Colon (tissue), 2 donors: Measurements from ENCODE around the gene FNDC3B.

Experiments used
- FAIRE-seq: peaks from 2 replicates; lab custom pipeline; 2012; peaks lifted over from hg19 to GRCh38; lab: Jason Lieb, UNC
- donor health status: control.
- donor health status: control.

The FNDC3B gene

DNA sequence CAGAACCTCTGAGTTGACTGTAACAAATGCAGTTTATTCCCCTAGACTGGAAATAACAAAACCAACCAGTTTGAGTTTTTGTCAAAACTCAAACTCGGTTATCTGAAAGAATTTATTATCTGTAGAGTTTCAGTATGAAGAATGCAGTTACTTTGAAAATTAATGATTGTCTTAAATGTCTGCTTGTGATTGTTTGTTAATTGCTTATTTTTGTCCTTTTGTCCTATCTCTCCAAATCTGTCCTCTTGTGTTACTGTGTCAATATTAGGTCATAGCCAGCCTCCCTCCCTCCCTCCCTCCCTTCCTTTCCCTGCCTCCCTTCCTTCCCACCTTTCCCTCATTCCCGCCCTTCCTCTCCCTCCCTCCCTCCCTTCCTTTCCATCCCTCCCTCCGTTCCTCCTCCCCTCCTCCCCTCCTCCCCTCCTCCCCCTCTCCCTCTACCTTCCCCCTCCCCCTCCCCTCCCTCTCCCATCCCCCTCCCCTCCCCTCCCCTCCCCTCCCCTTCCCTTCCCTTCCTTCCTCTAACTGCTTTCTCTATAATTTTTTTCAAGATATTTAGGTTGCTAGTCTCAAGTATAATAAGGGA lies 153.5 kb downstream of the FNDC3B start:
- FAIRE-seq = no peak

DNA sequence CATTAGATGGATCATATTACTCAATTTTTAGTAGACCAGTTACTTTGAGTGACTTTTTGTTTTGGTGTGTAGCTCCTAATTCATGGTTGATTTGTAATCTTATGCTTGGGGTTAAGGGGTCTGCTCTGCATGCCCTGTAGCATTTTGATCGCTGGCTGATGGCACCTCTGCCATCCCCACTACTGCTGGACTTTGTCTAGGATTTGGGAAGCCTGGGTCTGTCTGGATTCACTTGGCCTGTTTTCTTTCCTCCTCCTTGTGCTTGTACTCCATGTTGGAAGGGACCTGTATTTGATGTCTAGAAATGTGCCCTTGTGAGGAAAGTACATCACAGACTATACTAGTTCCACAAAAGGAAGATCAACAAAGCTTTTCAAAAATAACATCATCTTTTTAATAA lies 154.1 kb downstream of the FNDC3B start:
- no peak for FAIRE-seq

DNA sequence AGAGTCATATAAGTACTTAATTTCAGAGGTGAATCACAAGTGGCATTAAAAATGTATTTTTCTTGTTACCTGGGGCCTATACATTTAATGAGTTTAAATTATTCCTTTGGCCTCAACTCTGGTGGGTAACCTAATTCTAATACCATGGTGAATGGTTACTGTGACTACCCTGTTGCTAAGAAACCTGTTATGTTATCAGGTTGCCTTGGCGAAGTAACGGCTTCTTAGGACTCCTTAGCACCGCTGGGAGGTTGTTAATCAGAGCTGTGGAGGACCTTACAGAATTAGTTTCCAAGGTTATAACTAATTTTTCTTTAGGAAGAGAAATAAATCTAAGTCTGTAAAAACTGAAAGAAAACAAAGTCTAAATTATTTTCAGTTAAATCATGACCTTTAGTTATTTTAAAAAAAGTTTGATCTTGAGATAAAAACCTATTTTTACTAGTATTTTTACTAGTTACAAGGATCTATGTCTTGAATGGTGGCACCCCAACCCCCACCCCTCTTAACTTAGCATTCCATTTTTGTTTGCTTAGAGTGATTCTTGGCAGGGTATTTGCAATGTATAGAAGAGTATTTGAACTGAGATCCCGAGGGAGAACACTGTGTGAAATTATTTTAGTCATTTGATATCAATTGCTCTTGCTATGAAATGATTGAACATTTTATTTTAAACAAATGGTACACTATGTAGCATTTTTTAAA lies 155.5 kb downstream of the FNDC3B start:
- no peak for FAIRE-seq

DNA sequence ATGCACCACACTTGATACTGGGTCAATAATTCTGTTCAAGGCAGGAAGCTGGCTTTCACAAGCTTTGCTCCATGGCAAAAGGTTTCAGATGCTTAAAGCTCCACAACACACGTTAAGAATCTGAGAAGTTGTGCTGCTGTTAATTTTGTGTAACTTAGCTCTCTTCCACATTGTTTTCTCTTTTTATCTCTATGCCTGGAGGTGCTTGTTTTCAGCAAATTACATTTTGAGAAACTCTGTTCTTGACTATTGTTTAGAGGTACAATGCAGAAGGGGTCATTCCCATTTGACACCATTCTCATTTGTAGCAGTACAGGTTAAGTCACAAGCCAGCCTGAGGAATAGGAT lies 156.0 kb downstream of the FNDC3B start:
- FAIRE-seq = no peak

DNA sequence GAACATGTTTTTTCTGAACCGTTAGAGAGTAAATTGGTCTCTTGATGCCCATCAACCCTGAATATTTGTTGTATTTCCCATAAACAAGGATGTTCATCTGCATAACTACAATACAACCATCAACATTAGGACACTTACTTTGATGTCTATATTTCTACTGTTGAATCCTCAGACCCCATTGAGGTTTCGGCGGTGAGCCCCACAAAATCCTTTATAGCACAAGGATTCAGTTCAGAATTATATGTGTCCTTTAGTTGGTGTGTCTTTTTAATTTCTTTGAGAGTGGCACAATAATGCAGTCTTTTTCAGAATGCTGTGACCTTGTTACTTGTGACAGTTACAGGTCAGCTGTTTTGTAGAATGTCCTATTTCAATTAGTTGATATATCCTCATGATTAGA lies 158.0 kb downstream of the FNDC3B start:
- no peak for FAIRE-seq

DNA sequence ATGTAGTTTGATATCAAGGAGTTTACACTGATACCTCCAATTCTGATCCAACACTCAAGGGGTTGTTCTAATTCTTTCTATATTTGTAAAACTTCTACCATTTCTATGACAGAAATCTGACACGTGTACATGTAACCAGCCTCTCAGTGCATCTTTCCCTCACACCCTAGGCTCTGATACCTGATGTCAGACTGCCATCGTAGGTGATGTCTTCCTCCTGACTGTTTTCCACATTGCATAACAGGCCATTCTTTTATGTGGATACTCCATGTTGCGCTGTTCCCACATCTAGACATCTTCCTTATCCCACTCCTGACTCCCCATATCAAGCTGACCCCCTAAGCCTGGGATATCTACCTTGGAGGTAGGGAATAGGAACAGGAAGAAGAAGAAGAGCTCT lies 159.1 kb downstream of the FNDC3B start:
- FAIRE-seq = no peak

DNA sequence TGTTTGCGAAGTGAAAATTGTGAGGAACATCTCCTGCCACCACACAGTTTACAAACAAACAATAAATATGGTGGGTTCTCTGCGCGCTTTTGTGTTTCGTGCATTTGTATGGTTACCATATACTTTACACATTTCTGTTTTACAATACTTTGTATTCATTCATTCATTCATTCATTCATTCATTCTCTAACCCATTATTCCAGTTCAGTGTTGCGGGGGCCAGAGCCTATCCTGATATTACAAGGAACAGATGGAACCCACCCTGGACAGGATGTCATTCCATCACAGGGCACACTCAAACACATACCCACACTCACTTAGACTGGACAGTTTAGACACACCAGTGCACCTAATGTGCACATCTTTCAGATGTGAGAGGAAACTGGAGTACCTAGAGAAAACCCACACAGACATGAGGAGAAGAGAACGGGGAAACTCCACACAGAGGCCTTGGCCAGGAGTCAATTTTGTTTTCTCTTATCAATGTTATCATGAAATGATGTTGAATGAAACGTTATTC lies 160.5 kb downstream of the FNDC3B start:
- FAIRE-seq = no peak

DNA sequence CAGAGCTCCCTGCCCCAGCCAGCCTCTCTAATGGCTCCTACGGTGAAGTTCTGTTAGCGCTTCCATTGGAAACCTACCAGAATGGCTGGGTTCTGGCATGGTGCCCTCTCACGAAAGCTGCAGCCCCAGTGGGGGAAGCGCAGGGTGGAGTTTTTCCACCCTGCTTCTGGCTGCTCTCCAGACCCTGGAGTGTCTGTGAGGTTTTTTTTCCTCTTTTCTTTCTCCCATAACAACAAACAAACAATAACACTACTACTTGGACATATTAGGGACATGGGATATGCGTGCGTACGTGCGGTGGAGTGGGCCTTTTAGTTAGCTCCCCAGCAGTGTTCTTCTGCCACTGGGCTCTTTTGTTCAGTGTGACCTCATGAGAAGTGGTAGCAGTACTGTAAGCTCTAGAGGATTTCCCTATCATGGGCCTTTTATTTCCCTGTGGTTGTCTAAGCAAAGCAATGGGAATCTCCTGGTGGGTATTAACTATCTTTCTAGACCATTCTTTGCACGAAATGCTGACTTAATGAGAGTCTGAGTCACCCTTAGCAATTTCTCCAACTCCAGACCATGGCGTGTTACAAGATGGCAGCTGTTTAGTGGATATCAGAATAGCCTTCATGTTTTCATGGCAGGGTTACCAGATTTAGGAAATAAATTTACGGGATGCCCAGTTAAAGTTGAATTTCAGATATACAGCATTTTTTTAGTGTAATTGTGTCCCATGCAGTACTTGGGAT lies 161.9 kb downstream of the FNDC3B start:
- FAIRE-seq = no peak

DNA sequence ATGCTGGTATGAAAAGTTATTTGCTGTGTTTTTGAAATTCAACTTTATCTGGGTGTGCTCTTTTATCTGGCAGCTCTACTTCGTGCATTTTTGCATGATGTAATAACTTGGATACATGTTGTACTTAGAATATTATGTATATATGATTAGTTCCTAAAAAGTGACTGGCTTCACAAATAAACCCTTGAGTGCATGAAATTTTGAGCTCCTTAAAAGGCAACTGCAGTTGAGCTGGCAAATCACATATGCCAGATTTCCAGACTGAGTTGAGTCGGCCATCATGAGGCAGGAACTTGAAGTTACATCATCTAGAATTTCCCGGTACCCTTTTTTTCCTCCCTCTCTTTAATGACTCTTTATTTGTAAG lies 162.5 kb downstream of the FNDC3B start:
- FAIRE-seq = no peak

DNA sequence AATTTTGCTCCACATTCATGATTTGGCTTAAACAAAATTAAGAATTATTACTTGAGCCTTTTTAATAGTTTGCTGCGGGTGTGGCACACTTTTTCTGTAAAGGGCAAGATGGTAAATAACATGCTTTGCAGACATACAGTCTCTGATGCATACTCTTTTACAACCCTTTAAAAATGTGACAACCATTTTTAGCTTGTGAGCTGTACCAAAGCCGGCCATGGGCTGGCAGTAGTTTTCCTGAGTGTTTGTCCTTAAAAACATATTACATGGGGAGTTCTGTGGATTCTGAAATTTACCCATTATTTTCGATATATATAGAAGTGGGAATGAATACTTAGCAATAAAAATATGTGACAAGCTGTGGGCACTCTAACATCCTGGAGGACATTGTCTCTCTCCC lies 163.4 kb downstream of the FNDC3B start:
- FAIRE-seq = no peak

DNA sequence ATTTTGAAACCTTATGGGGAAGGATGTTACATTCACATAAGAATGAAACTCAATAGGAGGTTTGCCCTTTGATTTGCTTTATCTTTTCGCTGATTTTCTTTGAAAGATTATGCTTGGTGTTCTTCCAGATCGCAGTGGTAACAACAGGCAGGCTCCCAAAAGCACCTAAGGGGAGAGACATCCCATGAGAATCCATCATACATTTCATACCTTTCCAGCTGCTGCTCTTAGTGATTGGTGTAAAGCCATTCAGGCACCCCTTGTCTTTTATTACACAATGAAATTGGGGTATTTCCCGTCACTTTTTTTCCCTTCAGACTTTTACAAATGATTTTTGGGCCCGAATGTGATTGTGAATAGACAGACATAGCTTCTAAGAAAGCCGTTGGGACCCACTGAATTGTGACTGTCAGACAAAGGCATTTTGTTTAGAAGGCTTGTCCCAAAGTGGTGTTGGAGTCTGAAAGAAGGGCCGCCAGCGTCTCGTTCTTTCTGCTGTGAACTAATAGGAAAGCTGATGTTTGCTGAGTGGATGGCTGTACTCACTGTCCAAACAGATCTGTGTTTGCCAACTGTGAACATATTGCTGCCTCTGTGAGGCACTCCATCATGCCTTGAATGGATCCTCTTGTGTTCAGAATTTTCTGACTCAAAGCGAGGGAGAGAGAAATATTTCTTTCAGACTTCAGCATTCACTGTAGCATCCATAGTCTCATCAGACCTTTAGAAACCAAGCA lies 164.3 kb downstream of the FNDC3B start:
- FAIRE-seq = no peak

DNA sequence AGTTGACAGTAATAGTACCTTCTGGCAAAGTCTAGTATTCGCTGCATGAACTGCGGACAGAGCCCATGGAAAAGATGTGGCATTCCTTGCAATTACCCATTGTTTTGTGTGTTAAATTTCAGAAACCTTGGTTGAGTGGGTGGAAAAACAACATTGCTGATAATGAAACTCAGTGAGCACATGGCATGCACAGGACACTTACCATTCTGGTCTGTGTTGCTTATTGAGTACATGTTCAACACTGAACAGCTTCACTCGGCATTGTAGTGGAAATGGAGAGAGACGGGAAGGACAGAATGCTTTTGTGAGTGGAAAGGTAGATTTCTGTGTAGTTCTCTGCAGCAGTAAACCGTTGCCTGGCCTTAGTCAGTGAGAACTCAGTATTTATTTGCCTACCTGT lies 165.3 kb downstream of the FNDC3B start:
- no peak for FAIRE-seq

DNA sequence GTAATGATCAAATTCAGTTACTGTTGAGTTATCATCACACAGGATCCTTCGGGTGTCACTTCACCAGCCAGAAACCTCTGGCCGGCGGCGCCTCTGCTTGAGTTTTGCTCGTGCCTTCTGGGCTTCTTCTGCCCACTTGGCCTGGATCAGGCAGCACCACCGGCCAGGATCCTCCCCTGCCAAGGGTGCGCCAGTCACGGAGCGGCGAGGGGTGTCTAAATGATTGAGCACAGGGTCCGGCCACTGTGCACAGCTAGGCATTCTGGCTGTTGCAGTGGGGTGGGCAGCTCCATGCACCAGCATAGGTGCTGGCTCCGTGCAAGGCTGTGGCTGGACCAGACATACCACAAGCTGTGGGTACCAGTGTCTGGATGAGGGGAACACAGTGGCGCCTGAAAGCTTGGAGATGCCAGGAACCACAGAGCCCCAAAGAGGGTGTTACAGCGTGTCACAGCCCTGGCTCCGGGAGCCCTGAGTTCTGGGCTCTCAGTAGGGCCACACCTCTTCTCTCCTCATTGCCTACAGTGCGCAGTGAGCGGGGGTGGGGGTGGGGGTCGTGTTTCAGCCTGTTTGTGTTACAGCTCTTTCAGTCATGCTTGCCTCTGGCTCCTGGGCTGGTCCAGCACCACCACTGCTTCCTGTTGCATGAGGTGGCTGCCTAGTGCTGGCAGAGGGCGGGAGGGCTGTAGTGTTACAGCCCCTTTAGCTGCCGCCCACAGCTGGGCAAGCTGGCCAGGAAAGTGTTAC lies 169.4 kb downstream of the FNDC3B start:
- no peak for FAIRE-seq

DNA sequence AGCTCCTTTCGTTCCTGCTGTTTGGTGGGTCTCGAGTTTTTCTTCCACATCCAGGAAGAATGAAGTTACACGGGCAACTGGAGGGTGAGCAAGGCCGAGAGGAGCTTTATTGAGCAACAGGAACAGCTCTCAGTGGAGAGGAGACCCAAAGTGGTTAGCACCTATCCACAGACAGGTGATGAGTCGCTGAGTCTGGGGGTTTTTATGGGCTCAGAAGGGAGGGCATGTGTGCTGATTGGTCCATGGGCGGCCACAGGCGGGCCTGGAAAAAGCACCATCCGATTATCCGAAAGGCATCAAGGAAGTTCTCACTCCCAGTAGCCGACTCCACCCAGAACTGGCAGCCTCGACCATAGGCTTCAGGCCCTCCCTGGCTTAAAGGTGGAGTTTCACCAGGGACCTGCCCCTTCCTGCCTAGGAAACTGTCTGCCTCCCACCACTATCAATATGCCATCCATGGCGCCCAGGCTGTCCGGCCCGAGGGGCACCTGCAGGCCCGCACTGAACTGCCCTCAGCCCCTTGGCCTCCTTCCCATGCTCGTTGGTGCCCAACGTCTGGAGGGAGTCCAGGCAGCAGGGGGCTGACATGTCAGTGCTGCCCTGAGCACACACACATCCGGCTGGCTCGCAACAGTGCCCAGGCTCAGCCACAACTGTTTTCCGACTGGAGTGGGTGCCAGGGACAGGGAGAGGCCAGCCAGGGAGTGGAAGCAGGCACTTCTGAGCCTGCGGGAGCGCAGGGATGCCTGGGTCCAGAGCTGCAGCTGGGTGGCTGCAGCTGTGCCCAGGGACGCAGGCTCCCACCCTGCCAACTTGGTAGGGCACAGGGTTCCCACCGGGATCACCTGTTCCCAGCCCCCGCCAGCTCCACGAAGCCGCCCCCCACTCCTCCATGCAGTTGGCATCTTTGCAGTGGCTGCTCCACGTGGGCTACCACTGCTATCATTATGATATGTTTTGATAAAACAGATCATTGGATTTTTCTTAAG lies 170.2 kb downstream of the FNDC3B start:
- FAIRE-seq = no peak

DNA sequence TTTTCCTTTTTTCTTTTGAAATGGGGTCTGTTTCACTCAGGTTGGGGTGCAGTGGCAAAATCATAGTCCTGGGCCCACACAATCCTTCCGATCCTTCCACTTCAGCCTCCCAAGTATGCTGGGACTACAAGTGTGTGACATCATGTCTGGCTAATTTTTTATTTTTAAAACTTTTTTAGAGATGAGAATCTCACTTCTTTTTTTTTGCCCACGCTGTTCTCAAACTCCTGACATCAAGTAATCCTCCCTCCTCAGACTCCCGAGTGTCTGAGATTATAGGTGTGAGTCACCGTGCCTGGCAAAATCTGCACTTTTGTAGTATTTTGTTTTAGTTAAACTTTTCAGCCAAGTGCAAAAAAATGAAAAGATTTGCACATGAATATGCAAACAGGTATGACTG lies 171.0 kb downstream of the FNDC3B start:
- FAIRE-seq = no peak

DNA sequence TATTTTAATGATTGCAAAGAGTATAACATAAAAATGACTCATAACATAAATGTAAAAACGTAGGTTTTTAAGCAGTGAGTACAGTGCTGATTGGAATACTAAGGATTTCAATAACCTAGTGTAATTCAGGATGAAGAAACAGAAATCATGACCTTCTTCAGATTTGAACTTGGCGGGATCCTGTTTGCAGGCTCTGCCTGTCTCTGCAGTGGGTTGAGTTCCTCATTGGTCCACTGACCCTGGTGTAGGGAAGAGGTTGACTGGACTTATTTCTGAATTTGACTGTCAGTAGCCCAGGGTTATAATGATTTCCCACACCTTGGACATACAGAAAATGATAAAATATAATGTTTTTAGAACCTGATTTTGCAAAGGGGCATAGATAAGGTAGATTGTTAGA lies 171.7 kb downstream of the FNDC3B start:
- FAIRE-seq = no peak

DNA sequence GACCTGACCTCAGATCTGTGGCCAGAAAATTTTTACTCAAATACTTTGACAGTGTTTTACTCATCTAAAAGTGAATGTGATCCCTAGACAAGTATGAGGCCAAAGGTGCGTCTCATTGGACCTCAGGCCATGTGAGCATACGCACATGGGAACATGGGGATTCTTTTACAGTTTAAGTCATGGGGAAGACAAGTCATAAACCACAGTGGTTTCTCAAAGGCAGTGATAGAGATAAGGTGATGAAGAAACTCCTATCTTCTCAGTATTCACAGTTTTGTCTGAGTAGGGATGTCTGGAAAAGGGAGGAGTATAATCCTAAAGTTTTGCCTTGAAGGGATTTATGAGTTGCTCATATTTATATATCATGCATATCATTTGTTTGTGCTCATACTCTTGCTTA lies 173.8 kb downstream of the FNDC3B start:
- FAIRE-seq = no peak

DNA sequence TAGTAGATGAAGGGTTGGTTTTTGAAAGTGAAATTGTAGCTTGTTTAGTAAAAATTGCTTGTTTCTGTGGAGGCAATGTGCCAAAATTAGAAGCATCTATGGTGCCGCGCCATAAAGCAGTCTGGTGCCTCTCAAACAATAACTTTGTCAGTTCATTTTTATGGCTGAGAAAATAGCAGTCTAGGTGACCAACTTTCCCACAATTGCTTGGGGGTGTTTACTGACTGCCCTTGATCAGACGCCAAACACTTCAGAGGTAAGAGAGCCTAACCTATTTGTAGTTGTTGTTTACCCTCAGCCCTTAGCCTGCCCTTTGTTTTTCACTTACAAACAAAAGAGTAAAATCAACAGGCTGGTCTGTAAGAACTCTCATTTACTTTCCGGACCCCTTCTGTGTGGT lies 174.5 kb downstream of the FNDC3B start:
- FAIRE-seq = no peak

DNA sequence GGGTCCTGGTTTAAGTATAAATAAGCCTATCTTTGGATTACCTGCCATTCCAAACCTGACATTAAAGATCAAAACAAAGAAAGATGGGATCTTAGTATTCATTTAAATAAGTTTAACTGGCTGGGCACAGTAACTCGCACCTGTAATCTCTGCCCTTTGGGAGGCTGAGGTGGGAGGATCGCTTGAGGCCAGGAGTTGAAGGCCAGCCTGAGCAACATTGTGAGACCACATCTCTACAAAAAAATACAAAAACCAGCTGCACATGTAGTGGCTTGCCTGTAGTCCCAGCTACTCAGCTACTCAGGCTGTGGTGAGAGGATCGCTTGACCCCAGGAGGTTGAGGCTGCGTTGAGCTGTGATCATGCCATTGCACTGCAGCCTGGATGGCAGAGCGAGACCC lies 176.9 kb downstream of the FNDC3B start:
- FAIRE-seq = no peak

DNA sequence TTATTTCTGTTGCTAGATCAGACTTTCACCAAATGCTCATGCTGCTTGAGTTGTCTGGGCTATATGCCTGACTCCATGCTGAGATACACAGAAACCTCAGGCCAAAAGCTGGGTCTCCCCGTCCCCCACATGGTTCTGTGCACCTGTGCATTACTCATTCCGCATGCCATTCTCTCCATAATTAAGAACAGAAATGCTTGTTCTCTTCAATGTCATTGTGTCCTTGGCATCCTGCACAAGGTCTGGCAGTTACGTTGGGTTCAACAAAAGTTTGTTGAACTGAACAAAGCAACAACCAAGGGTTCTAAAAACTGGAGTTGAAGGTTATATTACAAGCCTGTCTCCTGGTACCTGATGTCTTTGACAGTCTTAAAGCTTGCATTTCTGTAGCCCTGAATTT lies 177.5 kb downstream of the FNDC3B start:
- no peak for FAIRE-seq

DNA sequence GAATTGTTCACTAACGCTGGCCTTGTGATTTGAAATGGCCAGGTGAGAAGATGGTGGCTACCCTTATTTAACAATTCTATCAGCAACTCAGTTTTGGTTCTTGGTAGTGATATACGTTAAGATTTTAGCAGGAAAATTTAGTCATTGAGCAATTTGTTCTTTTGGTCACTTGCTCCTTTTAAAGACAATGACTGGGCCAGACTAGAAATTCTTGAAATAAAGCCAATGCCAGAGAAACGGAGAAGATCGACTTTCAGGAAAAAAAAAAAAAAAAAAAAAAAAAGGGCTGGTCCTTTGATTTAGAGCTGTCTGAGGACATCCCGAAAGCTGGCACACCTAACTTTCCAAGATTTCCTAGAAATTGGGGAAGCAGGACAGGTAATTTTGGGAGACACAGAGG lies 178.5 kb downstream of the FNDC3B start:
- no peak for FAIRE-seq
